ENCODE results near the gene MEAF6.

MEAF6 gene

DNA sequence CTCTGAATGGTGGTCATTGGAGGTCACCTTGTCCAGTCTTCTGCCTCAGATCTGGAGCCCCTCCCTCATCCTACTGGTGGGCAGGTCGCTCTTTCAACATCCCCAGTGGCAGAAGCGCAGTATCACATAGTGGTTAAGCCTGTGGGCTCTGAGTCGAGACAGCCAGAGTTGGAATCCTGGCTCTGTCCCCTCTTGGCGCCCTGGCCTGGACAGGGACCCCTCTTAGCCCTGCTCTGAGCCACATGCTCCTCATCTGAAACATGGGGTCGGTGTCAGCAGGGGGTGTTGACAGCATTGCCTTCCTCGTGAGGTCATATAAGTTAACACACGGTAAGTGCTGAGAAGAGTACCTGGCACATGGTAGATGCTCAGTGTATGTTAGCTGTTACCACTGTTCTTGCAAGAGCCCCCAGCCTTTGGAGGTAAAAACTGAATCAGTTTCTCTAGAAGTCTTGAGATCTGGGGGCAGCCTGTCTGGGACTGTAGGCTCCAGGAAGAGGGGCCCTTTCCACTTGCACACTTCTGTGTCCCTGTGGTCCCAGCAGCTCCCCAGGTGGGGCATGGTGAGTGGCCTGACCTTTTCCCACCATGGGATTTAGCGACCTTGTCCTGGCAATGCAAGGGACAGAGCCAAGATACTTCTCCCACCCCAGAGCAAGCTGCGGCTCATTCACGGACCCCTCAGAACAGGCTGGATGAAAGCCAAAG, 33.8 kb downstream of the MEAF6 start:
- Histone ChIP-seq H2AFZ (ENCODE audit: low read depth) (no peak overlapping the region), H3K27me3 (ENCODE audit: insufficient read depth, low read depth) (no peaks in the 10 kb centered on the region), H3K4me2 (no peak overlapping the region; the same call in 1 of the 2 replicates), H3K27ac (peak overlapping the region; percentile 88; the same call in 1 of the 2 replicates), H3K4me1 (ENCODE audit: low read depth, poor library complexity, severe bottlenecking) (peaks cover 33% of the 10 kb centered on the region), H3K4me3 (IDR thresholded peaks at IDR 0.05; ENCODE audit: insufficient read depth, low read depth, low read length) (no peak overlapping the region), H3K79me2 (ENCODE audit: insufficient read depth, low read depth) (peaks cover 46% of the 10 kb centered on the region), H3K9ac (no peak overlapping the region), H3K36me3 (ENCODE audit: insufficient read depth) (peaks cover 3% of the 10 kb centered on the region; the same call in 1 of the 2 replicates), H4K20me1 (ENCODE audit: insufficient read depth) (0 out of 2 replicates have a peak, but pooled peaks cover 3% of the 10 kb centered on the region)
- TF ChIP-seq, protein P1, sequence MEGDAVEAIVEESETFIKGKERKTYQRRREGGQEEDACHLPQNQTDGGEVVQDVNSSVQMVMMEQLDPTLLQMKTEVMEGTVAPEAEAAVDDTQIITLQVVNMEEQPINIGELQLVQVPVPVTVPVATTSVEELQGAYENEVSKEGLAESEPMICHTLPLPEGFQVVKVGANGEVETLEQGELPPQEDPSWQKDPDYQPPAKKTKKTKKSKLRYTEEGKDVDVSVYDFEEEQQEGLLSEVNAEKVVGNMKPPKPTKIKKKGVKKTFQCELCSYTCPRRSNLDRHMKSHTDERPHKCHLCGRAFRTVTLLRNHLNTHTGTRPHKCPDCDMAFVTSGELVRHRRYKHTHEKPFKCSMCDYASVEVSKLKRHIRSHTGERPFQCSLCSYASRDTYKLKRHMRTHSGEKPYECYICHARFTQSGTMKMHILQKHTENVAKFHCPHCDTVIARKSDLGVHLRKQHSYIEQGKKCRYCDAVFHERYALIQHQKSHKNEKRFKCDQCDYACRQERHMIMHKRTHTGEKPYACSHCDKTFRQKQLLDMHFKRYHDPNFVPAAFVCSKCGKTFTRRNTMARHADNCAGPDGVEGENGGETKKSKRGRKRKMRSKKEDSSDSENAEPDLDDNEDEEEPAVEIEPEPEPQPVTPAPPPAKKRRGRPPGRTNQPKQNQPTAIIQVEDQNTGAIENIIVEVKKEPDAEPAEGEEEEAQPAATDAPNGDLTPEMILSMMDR (conservative IDR thresholded peaks at IDR 0.05; ENCODE audit: low read depth, low read length) = no peak

DNA sequence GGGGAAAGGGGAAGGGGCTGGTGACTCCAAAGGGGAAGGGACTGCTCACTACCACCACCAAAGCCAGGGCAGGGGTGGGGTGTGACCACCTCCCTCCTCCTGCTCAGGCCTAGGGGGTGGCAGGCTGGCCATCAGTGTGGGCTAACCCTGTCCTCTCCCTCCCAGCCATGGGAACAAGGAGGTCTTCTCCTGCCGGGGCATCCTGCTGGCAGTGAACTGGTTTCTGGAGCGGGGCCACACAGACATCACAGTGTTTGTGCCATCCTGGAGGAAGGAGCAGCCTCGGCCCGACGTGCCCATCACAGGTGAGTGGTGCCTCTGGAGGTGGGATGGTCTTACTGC, 34.5 kb downstream of the MEAF6 start:
- H2AFZ ChIP-seq (ENCODE audit: low read depth) = no peak overlapping the region
- no peaks in the 10 kb centered on the region for H3K27me3 ChIP-seq (ENCODE audit: insufficient read depth, low read depth)
- H4K20me1 ChIP-seq (ENCODE audit: insufficient read depth) = 0 out of 2 replicates have a peak, but pooled peaks cover 3% of the 10 kb centered on the region
- TF ChIP-seq, protein P1 (conservative IDR thresholded peaks at IDR 0.05; ENCODE audit: low read depth, low read length) = no peak
- peak overlapping the region; percentile 88 for H3K27ac ChIP-seq
- H3K4me3 ChIP-seq (IDR thresholded peaks at IDR 0.05; ENCODE audit: insufficient read depth, low read depth, low read length) = no peak overlapping the region
- peaks cover 3% of the 10 kb centered on the region; the same call in 1 of the 2 replicates for H3K36me3 ChIP-seq (ENCODE audit: insufficient read depth)
- H3K9ac ChIP-seq = peak overlapping the region; percentile 62; the same call in 1 of the 2 replicates
- H3K4me2 ChIP-seq = peak overlapping the region; percentile 99
- H3K4me1 ChIP-seq (ENCODE audit: low read depth, poor library complexity, severe bottlenecking) = peaks cover 33% of the 10 kb centered on the region
- peaks cover 52% of the 10 kb centered on the region for H3K79me2 ChIP-seq (ENCODE audit: insufficient read depth, low read depth)

DNA sequence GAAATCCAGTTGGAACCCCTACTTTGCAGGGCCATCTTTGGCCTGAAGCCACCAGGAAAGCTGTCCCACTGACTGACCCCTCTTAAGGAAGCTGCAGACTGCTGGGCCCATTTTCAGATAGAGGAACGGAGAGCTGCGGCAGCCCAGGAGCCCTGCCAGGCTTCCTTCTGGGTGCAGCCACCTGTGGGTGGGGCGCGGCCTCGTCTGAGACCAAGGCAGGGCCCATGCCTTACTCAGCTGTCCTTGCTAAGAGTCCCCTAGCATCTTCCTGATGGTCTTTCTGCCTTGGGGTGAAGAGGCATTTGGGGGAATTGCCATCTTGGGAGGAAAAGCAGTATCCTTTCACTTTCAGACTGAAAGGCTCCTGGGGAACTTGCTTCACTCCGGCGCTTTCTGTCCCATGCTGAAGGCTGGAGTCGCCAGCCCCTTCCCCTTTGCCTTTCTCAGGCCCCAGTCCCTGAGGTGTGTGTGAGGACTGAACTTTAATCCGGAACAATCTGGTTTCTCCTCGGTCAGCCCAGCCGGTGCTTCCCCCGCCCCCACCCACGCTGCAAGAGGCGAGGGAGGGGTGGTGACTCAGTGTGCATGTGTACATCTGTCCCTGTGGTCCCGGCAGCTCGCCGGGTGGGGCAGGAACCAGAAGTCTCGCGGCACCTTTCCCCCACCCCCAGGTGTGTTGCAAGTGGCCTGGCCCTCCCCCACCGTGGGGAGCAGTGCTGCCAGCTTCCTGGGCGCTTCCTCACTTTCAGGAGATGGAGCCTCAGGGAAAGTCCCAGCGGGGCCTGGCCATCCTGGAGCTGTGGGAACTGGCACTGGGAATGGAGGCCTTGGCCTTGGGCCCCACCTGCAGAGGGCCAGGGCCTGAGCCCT, 35.1 kb downstream of the MEAF6 start:
- Histone ChIP-seq H3K4me1 (ENCODE audit: low read depth, poor library complexity, severe bottlenecking) (peaks cover 33% of the 10 kb centered on the region), H3K4me2 (peak overlapping the region; percentile 99), H3K27me3 (ENCODE audit: insufficient read depth, low read depth) (no peaks in the 10 kb centered on the region), H3K79me2 (ENCODE audit: insufficient read depth, low read depth) (peaks cover 58% of the 10 kb centered on the region), H2AFZ (ENCODE audit: low read depth) (no peak overlapping the region), H4K20me1 (ENCODE audit: insufficient read depth) (0 out of 2 replicates have a peak, but pooled peaks cover 3% of the 10 kb centered on the region), H3K36me3 (ENCODE audit: insufficient read depth) (peaks cover 3% of the 10 kb centered on the region; the same call in 1 of the 2 replicates), H3K27ac (peak overlapping the region; percentile 88), H3K4me3 (IDR thresholded peaks at IDR 0.05; ENCODE audit: insufficient read depth, low read depth, low read length) (peak overlapping the region; percentile 22), H3K9ac (peak overlapping the region; percentile 62)
- TF ChIP-seq, protein P1 (conservative IDR thresholded peaks at IDR 0.05; ENCODE audit: low read depth, low read length) = no peak

DNA sequence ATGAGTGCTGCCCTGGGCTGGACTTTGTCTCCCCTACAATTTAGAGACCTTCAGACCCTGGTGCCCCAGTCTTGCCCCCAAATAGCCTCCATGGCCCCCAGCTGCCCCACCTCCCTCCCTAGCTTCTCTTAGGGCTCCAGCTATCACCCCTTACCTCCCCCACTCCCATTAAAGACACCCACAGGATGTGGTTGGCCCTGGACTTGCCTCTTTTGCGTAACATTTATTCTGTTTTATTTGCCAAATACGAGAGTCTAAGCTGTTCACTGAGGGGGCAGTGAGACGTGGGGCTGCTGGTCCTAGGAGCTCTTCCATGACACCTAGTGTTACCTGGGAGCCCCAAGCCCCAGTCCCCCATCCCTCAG, 35.7 kb downstream of the MEAF6 start:
- Histone ChIP-seq H3K36me3 (ENCODE audit: insufficient read depth) (peaks cover 3% of the 10 kb centered on the region; the same call in 1 of the 2 replicates), H2AFZ (ENCODE audit: low read depth) (no peak overlapping the region), H4K20me1 (ENCODE audit: insufficient read depth) (0 out of 2 replicates have a peak, but pooled peaks cover 3% of the 10 kb centered on the region), H3K27me3 (ENCODE audit: insufficient read depth, low read depth) (no peaks in the 10 kb centered on the region), H3K4me1 (ENCODE audit: low read depth, poor library complexity, severe bottlenecking) (peaks cover 33% of the 10 kb centered on the region), H3K9ac (peak overlapping the region; percentile 62; the same call in 1 of the 2 replicates), H3K4me2 (peak overlapping the region; percentile 99), H3K27ac (peak overlapping the region; percentile 88), H3K4me3 (IDR thresholded peaks at IDR 0.05; ENCODE audit: insufficient read depth, low read depth, low read length) (peak overlapping the region; percentile 22), H3K79me2 (ENCODE audit: insufficient read depth, low read depth) (peaks cover 59% of the 10 kb centered on the region)
- TF ChIP-seq, protein P1 (conservative IDR thresholded peaks at IDR 0.05; ENCODE audit: low read depth, low read length) = no peak
